Panc1 (cell line): Measurements from ENCODE around the gene PTER.

Source experiments
- SIN3A ChIP-seq: IDR thresholded peaks from 2 replicates; pipeline ENCODE4 v1.6.1; 2012; ENCODE audit warnings: low read depth, mild to moderate bottlenecking, low read length, moderate library complexity, borderline replicate concordance; ENCODE audit not compliant: insufficient read depth
- TCF7L2 ChIP-seq: IDR thresholded peaks from 2 replicates; pipeline ENCODE4 v1.6.1; 2011; ENCODE audit warnings: mild to moderate bottlenecking, low read depth, low read length, inconsistent platforms
- TF ChIP-seq, protein P1 (sequence below): fragments of 450-650 bp; IDR thresholded peaks from 2 replicates; pipeline ENCODE4 v1.5.1; 2017; ENCODE audit warnings: mild to moderate bottlenecking
- TF ChIP-seq, protein P2 (sequence below), 2 experiments: IDR thresholded peaks; 2 replicates each; pipeline ENCODE4 v1.6.1; 2011 to 2012; ENCODE audit warnings: low read depth in 2 of 2, control low read depth in 1 of 2, low read length in 1 of 2, mild to moderate bottlenecking in 1 of 2, moderate library complexity in 1 of 2; ENCODE audit not compliant: insufficient read depth in 1 of 2

GRCh38 chr10:16529853-16530252 is 93.0 kb downstream of the PTER start:
- TF ChIP-seq, protein P1, sequence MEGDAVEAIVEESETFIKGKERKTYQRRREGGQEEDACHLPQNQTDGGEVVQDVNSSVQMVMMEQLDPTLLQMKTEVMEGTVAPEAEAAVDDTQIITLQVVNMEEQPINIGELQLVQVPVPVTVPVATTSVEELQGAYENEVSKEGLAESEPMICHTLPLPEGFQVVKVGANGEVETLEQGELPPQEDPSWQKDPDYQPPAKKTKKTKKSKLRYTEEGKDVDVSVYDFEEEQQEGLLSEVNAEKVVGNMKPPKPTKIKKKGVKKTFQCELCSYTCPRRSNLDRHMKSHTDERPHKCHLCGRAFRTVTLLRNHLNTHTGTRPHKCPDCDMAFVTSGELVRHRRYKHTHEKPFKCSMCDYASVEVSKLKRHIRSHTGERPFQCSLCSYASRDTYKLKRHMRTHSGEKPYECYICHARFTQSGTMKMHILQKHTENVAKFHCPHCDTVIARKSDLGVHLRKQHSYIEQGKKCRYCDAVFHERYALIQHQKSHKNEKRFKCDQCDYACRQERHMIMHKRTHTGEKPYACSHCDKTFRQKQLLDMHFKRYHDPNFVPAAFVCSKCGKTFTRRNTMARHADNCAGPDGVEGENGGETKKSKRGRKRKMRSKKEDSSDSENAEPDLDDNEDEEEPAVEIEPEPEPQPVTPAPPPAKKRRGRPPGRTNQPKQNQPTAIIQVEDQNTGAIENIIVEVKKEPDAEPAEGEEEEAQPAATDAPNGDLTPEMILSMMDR: no peak
- TF ChIP-seq, protein P2, sequence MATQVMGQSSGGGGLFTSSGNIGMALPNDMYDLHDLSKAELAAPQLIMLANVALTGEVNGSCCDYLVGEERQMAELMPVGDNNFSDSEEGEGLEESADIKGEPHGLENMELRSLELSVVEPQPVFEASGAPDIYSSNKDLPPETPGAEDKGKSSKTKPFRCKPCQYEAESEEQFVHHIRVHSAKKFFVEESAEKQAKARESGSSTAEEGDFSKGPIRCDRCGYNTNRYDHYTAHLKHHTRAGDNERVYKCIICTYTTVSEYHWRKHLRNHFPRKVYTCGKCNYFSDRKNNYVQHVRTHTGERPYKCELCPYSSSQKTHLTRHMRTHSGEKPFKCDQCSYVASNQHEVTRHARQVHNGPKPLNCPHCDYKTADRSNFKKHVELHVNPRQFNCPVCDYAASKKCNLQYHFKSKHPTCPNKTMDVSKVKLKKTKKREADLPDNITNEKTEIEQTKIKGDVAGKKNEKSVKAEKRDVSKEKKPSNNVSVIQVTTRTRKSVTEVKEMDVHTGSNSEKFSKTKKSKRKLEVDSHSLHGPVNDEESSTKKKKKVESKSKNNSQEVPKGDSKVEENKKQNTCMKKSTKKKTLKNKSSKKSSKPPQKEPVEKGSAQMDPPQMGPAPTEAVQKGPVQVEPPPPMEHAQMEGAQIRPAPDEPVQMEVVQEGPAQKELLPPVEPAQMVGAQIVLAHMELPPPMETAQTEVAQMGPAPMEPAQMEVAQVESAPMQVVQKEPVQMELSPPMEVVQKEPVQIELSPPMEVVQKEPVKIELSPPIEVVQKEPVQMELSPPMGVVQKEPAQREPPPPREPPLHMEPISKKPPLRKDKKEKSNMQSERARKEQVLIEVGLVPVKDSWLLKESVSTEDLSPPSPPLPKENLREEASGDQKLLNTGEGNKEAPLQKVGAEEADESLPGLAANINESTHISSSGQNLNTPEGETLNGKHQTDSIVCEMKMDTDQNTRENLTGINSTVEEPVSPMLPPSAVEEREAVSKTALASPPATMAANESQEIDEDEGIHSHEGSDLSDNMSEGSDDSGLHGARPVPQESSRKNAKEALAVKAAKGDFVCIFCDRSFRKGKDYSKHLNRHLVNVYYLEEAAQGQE (IDR thresholded peaks at IDR 0.05; ENCODE audit: insufficient read depth in 1 of 2, low read depth in 2 of 2, low read length in 1 of 2): no peak
- no peak for TF ChIP-seq SIN3A
- no peak for TF ChIP-seq TCF7L2
